Adrenal gland (tissue), 12 donors: ENCODE measurements around the gene FGD2. TPM values are rescaled to one million over a fixed set of nuclear protein-coding genes. Genes with fewer than 3 reads are reported as not detected.
A peak's percentile ranks its signal among the peaks of the same experiment; 100 is the strongest.

Experiments used
- DNase-seq, 7 donors: peaks; one replicate each; pipeline ENCODE4 v3.0.0-alpha.2; 2019 to 2020
- H3K27ac ChIP-seq, 5 donors: fragments of 200-600 bp; sonication (generic) in 4 of 5; 1 replicate in 3 of 5; 2 replicates in 2 of 5; pipeline versions ENCODE4 v1.5.1 to v1.8.0; 2016 to 2020; ENCODE audit warnings: mild to moderate bottlenecking in 1 of 5
- H3K27me3 ChIP-seq: fragments of 200-600 bp; 2 replicates; pipeline ENCODE4 v1.8.0; 2021
- H3K36me3 ChIP-seq, 2 donors: fragments of 200-600 bp; replicated peaks in 1 of 2; 1 replicate in 1 of 2; 2 replicates in 1 of 2; pipeline versions ENCODE4 v1.5.1 to v1.8.0; 2018 to 2022
- H3K4me1 ChIP-seq, 2 donors: fragments of 200-600 bp; replicated peaks in 1 of 2; 1 replicate in 1 of 2; 2 replicates in 1 of 2; pipeline versions ENCODE4 v1.5.1 to v1.8.0; 2018 to 2021
- H3K4me3 ChIP-seq, 4 donors: fragments of 200-600 bp; sonication (generic) in 3 of 4; one replicate each; pipeline ENCODE4 v1.5.1; 2016 to 2018
- H3K9me3 ChIP-seq, 3 donors: fragments of 200-600 bp; sonication (generic) in 1 of 3; replicated peaks in 1 of 3; 1 replicate in 2 of 3; 2 replicates in 1 of 3; pipeline versions ENCODE4 v1.5.1 to v1.8.0; 2016 to 2021
- CTCF ChIP-seq, 6 experiments: fragments of 450-650 bp in 4 of 6; fragments of 200-600 bp in 2 of 6; sonication (generic) in 1 of 6; IDR thresholded peaks; 1 replicate in 5 of 6; 2 replicates in 1 of 6; pipeline versions ENCODE4 v1.5.1 to v1.8.0; 2016 to 2021; ENCODE audit warnings: antibody characterized with exemption in 6 of 6, mild to moderate bottlenecking in 2 of 6, moderate library complexity in 1 of 6
- POLR2A ChIP-seq, 2 donors: fragments of 450-650 bp; IDR thresholded peaks; one replicate each; pipeline ENCODE4 v1.6.1; 2017; ENCODE audit warnings: antibody characterized with exemption in 2 of 2, mild to moderate bottlenecking in 2 of 2, moderate library complexity in 1 of 2
- WGBS, 4 donors: extraction: QIAGEN DNeasy Blood & Tissue Kit in 2 of 4; methylation state at CpG; one replicate each; pipeline versions ENCODE4 v1.1.5 to v1.1.7; 2013 to 2017; 5-methylcytosine and 5-hydroxymethylcytosine counted together
- intact Hi-C, 2 donors: fragments of 100-400 bp; cut with DNase I; formaldehyde crosslinking; loops; one replicate each; pipeline versions ENCODE4 v1.14.1 to v1.15.0; 2022 to 2023
- polyA plus RNA-seq, 3 donors: library from polyadenylated mRNA; stranded (reverse); fragments of 200-250 nt in 2 of 3; fragments of 350-450 nt in 1 of 3; fragmentation: Illumina TruSeq in 1 of 3; extraction: RNeasy Lipid Tissue Mini Kit (QIAGEN cat#74804) in 1 of 3; gene quantifications; one replicate each; pipeline ENCODE4 v1.2.3, GENCODE V29; 2013 to 2014
- total RNA-seq, 9 donors: library from RNA; depleted of rRNA in 4 of 9; stranded (reverse); fragments of >200 nt in 4 of 9; fragments of 120-200 nt in 1 of 9; fragmentation: NEBNext Ultra II Directional in 1 of 9; extraction: Animal tissue kit (Norgen Biotek cat#: 25700) in 1 of 9; gene quantifications; one replicate each; pipeline versions ENCODE4 v1.1.0 to v1.2.4, GENCODE V29; 2013 to 2023
- donor health status: healthy with polysubstance abuse.
- donor health status: Bipolar disorder and iron deficiency.
- donor health status: DM: yes; HTN: yes; CAD: no.
- donor health status: DM: no; HTN: no; CAD: no.
- donor health status: DM: no; HTN: no; CAD: no.
- donor health status: DM: yes; HTN: yes; CAD: no.

Gene FGD2
- total and polyA plus RNA-seq, 12 donors: 2.0 to 117 (median 26.4) TPM

- Histone ChIP-seq H3K27me3 (no peaks in the 10 kb centered on the region), H3K36me3 (peaks cover 0 to 31% of the 10 kb centered on the region in 2 donors), H3K27ac (no peak overlapping the region), H3K9me3 (no peaks in the 10 kb centered on the region), H3K4me3 (no peak overlapping the region), H3K4me1 (peaks cover 0 to 16% of the 10 kb centered on the region in 2 donors)
- intact Hi-C loops: no loop called here
- WGBS, 4 donors: 71 to 87% (median 85%) methylated on average over 1 to 4 of the region's 4 CpGs
- peak in 1 of 7 donors; percentile 12 for DNase-seq
- TF ChIP-seq CTCF (IDR thresholded peaks at IDR 0.05) (no peak), POLR2A (IDR thresholded peaks at IDR 0.05) (no peak)
Observed at GRCh38 chr6:36964908-36965307, 40.5 kb upstream of the FGD2 start.

GRCh38 chr6:36967301-36967700, 38.2 kb upstream of the FGD2 start:
- no peaks in the 10 kb centered on the region for H3K27me3 ChIP-seq
- intact Hi-C loops: no loop called here
- no peak overlapping the region for H3K4me3 ChIP-seq
- peak in 4 of 7 donors; percentile 46 to 80 (median 68) for DNase-seq
- peaks cover 0 to 55% of the 10 kb centered on the region in 2 donors for H3K36me3 ChIP-seq
- no peak for TF ChIP-seq POLR2A (IDR thresholded peaks at IDR 0.05)
- no peak for TF ChIP-seq CTCF (IDR thresholded peaks at IDR 0.05)
- H3K9me3 ChIP-seq: no peaks in the 10 kb centered on the region
- 48 to 60% (median 54%) methylated on average over 3 of the region's 3 CpGs for WGBS, 4 donors
- H3K27ac ChIP-seq: peak overlapping the region in 4 of 5 donors; percentile 20 to 49 (median 38)
- H3K4me1 ChIP-seq: peaks cover 0 to 8% of the 10 kb centered on the region in 2 donors

- peak overlapping the region in 4 of 5 donors; percentile 20 to 49 (median 38) for H3K27ac ChIP-seq
Observed at GRCh38 chr6:36967757-36968156, 37.7 kb upstream of the FGD2 start.

GRCh38 chr6:36968266-36968977, 37.0 kb upstream of the FGD2 start:
- Histone ChIP-seq H3K4me3 (no peak overlapping the region), H3K4me1 (peaks cover 0 to 8% of the 10 kb centered on the region in 2 donors), H3K9me3 (no peaks in the 10 kb centered on the region), H3K27ac (peak overlapping the region in 2 of 5 donors; percentile 34 to 49), H3K27me3 (no peaks in the 10 kb centered on the region), H3K36me3 (peaks cover 0 to 66% of the 10 kb centered on the region in 2 donors)
- 79 to 90% (median 87%) methylated on average over 15 to 16 of the region's 16 CpGs for WGBS, 4 donors
- intact Hi-C loops: no loop called here
- TF ChIP-seq CTCF (IDR thresholded peaks at IDR 0.05): no peak
- TF ChIP-seq POLR2A (IDR thresholded peaks at IDR 0.05): no peak
- peak in 2 of 7 donors; percentile 50 to 66 for DNase-seq

More at GRCh38 chr6:36967757-36968156, 37.7 kb upstream of the FGD2 start:
- Histone ChIP-seq H3K9me3 (no peaks in the 10 kb centered on the region), H3K27me3 (no peaks in the 10 kb centered on the region), H3K4me1 (peaks cover 0 to 8% of the 10 kb centered on the region in 2 donors), H3K4me3 (no peak overlapping the region), H3K36me3 (peaks cover 0 to 59% of the 10 kb centered on the region in 2 donors)
- intact Hi-C loops: no loop called here
- peak in 1 of 7 donors; percentile 12 for DNase-seq
- TF ChIP-seq POLR2A (IDR thresholded peaks at IDR 0.05) (no peak), CTCF (IDR thresholded peaks at IDR 0.05) (no peak)
- 69 to 80% (median 75%) methylated on average over 3 to 4 of the region's 4 CpGs for WGBS, 4 donors
